Stimulated activated CD8-positive, alpha-beta memory T cell treated with anti-CD3 and anti-CD28 coated beads, Interleukin-15, amount 100 ng/mL, for 48 hours (primary cell): Measurements from ENCODE around the gene FNDC11.
A peak's percentile ranks its signal among the peaks of the same experiment; 100 is the strongest.

Source experiments
- DNase-seq, 2 donors: peaks; one replicate each; pipeline ENCODE4 v3.0.0-alpha.2; 2020; ENCODE audit warnings: low read depth in 2 of 2

Gene FNDC11

GRCh38 chr20:63539441-63540370 lies 14.3 kb upstream of the FNDC11 start:
- no peak for DNase-seq

GRCh38 chr20:63540417-63541186 lies 13.4 kb upstream of the FNDC11 start:
- DNase-seq = peak in 1 of 2 donors; percentile 34

GRCh38 chr20:63541371-63541770 lies 12.6 kb upstream of the FNDC11 start:
- no peak for DNase-seq

- DNase-seq = no peak
Observed at GRCh38 chr20:63542031-63542559, 11.9 kb upstream of the FNDC11 start.

- no peak for DNase-seq
Observed at GRCh38 chr20:63542696-63543095, 11.3 kb upstream of the FNDC11 start.

DNA sequence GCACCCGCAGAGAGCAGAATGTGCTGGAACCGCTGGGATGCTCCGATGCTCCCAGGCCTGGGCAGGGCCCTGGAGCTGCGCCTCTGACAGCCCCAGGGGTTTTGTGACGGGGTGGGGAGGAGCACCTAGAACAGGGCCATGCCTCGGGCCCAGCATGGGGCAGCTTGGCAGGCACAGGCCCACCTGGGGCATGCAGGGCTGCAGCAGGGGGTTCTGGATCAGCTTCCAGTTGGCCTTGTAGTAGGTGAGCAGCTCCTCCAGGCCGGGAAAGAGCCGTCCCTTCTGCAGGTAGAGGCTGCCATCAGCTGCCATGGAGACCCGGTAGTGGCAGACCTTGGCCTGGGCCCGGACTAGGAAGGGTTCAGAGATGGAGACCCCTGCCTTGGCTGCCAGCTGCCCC lies 10.8 kb upstream of the FNDC11 start:
- DNase-seq = no peak

- DNase-seq = no peak
Observed at GRCh38 chr20:63543733-63544132, 10.2 kb upstream of the FNDC11 start.

DNA sequence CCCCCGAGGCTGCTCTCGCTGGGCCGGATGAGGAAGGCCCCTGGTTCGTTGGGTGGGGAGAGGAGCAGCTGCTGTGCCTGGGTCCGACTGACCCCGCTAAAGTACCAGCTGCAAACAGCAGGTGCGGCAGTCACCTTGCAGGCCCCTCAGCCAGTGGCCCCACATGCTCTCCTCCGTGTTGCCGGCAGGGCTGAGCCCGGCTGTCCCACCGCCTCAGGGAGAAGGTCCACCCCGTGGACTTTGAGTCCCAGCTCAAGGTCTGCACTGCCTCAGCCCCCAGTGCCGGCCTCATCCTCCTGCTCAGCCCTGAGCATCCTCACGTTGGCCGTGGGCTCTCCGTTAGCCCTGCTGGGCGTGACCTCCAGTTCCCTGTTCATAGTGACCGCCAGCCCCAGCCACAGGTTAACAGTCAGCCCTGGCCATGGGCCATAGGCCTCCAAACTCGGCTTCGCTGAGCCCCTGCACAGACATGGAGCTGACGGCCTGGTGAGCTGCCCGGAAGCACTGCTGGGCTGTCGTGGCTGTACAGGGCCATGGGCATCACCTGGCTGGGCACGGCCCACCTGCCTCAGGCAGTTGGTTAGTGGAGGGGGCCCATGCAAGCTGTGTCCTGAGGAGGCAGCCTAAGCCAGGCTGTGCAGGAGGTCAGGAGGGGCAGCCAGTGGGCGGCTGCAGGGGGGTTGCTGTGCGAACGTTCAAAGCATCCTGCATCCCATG lies 9.6 kb upstream of the FNDC11 start:
- DNase-seq = no peak

DNA sequence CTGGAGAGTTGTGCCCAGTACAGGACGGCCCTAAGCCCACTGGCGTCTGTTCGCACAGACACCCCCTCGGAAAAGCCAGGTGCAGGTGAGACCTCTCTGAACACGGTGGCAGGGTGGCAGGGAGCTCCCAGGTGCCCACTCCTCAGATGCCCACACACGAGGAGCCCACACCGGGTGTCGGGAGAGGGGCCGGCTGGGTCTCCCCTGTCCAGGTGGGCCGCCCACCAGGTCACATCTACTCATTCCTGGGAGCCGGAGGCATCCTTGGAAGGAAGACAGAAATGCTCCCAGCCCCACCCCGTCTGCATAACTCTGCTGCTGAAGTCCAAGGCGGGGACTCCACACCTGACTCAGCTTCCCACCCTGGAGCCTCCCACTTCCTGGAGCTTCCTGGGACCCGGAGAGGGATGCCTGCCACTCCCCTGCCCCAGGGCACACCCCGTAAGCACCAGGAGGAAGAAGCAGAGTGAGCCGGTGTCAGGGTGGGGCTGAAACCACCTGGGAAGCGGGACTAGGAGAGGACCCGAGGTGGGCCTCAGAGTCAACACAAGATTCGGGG lies 8.9 kb upstream of the FNDC11 start:
- DNase-seq = no peak

DNA sequence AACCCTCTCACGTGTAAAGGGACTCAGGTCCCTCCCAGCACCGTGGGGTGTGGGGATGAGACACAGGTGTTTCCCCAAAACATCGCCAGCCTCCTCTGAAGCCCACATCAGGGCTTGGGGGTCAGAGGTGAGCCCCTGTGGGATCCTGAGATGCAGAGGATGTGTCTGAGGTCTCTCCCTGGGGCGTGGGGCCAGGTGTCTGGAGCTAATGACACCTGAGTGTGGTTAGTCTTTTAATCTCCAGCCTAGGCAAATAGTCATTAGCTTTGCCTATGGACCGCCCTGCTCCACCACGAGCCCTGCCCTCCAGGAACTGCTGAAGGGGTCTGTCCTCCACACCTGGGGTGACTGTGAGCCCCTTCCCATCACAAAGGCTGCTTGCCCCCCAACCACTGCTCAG lies 8.1 kb upstream of the FNDC11 start:
- no peak for DNase-seq

GRCh38 chr20:63546256-63546955 lies 7.6 kb upstream of the FNDC11 start:
- no peak for DNase-seq

DNA sequence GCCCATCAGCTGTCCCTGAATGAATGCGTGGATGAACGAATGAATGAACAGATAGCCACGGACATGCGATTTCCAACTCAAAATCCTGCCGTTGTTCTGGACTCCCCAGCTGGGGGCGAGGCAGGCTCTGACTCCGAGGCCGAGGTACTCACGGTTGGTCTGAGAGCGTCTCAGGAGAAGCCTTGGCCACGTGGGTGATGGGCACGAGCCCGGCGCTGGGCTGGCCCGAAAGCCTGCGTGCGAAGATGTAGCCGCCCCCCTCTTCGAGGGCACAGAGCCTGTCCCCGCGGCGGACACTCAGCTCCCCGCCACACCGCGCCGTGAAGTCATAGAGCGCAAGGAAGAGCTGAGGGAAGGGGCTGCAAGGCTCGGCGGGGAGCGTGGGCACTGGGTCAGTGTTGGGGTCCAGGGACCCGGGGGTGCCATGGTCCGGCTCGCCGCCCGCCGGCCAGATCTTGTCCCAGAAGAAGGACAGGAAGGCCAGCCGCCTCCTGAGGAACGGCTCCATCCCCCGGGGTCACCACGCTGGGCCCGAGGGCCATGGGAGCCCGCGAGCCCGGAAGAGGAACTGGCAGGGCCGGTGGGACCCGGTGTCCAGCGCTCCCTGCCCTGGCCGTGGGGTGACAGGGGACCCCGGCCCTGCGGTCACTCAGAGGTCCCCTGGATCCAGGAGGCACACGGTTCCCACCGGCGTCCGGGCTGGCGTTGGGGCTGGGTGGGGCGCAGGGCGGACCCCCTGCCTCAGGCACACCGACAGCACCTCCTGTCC lies 6.8 kb upstream of the FNDC11 start:
- DNase-seq = no peak

DNA sequence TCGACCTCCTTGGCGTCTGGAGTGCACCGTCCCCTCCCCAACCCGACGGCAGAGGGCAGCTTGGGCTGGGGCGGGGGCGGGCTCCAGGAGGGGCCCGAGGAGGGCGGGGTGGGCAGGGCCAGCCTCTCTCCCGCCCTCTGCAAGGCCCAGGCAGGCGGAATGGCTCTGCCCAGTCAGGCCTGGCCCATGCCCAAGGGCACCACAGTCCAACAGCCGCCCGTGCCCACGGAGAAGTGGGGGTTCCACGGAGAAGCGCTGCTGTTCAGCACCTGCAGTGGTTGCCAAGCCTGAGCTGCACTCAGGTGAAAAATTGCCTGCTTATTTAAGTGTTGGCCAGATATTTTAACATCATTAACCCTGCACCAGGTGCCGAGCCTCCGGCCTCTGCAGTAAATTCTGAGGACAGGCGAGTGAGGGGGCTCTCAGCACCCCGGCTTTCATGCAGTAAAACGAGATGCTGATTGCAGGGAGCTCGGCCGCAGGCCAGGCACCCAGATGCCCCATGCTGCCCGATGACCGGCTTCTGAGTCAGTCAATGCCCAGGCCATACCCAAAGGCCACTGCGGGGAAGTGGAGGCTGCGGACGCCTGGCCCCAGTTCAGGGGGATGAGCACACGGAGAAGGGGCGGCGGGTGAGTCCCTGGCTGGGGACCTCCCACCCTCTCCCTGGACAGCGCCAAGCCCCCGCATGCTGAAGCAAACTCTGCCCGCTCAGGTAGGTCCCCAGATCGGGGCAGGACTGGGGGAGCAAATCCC lies 6.1 kb upstream of the FNDC11 start, which contains the start of gene SRMS:
SRMS (minus strand) TSS at position 25 of the 756 bp plus-strand sequence. CDS start 286 bp downstream, outside the sequence.
- DNase-seq = no peak

DNA sequence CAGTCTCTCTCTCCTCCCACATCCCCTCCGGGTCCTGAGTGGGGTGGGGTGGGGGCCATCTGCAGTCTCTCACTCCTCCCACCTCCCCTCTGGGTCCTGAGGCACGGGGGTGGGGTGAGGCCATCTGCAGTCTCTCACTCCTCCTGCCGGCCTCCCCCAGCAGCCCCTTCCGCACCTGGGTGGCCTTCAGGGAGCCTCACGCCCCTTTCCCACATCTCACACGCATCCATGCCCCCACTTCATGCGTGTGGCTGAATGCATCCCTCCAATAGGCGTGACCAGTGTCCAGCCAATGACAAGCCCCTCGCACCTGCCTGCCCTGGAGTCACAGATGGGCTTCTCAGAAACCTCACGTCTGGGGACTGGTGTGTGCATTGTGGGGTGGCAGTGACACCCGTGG lies 5.4 kb upstream of the FNDC11 start:
- no peak for DNase-seq

- no peak for DNase-seq
Observed at GRCh38 chr20:63549019-63549418, 4.9 kb upstream of the FNDC11 start.

- DNase-seq = no peak
Observed at GRCh38 chr20:63549679-63550282, 4.2 kb upstream of the FNDC11 start.

DNA sequence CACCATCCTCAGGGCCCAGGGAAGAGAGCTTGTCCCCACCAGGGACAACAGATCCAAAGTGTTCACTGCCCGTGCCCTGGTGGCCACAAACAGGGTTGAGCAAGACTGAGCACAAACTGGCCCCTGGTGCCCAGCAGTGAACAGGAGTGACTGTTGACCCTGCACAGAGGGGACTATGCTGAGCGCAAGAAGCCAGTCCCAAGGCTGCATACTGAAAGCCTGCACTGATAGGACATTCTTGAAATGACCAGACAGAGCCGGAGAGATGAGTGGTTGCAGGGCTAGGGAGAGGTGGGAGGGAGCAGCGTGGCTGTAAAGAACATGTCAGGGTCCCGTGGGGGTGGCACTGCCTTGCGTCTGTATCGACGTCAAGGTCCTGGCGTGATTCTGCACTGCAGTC lies 2.9 kb upstream of the FNDC11 start:
- DNase-seq = no peak

- no peak for DNase-seq
Observed at GRCh38 chr20:63552481-63553249, 1.3 kb upstream of the FNDC11 start.
